Hindlimb muscle (tissue), 1 donor: ENCODE results near the gene FAM90A1. TPM values are rescaled to one million over a fixed set of nuclear protein-coding genes. Genes with fewer than 3 reads are reported as not detected.
"Not testable (repeated sequence)": the region's sequence is repeated elsewhere in the genome, so short reads cannot be mapped to it uniquely, and the experiment has no call there.

Source experiments
- DNase-seq: peaks from one replicate; pipeline ENCODE4 v3.0.0-alpha.2; 2013
- polyA plus RNA-seq: library from polyadenylated mRNA; unstranded; fragments of 120-200 nt; gene quantifications from one replicate; pipeline ENCODE4 v1.2.1, GENCODE V29; 2013; ENCODE audit not compliant: insufficient read length

FAM90A1 gene
- polyA plus RNA-seq, 1 donor, result 1.0 TPM

DNA sequence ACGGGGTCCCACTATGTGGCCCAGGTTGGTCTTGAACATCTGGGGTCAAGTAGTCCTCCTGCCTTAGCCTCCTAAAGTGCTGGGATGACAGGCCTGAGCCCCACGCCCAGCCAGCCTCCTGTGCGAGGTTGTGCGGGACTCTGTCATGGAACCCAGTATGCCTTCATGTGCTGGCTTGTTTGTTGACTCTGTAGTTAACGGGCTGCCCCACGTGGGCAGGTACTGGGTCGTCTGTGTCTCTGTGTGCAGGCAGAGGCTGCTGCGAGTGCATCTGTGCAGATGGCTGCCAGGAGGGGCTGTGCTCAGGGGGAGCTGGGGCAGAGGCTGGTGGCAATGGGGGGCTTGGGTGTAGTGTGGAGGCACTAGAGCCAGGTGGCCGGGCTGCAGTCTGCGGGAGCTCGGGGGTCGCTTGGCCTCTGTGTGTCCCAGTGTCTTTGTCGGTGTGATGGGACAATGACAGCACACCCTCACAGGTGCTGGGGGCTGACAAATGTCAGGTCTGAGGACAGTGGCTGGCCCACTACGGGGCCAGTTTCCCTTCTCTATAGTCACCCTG lies 6.0 kb upstream of the FAM90A1 start:
- not testable (repeated sequence) for DNase-seq

DNA sequence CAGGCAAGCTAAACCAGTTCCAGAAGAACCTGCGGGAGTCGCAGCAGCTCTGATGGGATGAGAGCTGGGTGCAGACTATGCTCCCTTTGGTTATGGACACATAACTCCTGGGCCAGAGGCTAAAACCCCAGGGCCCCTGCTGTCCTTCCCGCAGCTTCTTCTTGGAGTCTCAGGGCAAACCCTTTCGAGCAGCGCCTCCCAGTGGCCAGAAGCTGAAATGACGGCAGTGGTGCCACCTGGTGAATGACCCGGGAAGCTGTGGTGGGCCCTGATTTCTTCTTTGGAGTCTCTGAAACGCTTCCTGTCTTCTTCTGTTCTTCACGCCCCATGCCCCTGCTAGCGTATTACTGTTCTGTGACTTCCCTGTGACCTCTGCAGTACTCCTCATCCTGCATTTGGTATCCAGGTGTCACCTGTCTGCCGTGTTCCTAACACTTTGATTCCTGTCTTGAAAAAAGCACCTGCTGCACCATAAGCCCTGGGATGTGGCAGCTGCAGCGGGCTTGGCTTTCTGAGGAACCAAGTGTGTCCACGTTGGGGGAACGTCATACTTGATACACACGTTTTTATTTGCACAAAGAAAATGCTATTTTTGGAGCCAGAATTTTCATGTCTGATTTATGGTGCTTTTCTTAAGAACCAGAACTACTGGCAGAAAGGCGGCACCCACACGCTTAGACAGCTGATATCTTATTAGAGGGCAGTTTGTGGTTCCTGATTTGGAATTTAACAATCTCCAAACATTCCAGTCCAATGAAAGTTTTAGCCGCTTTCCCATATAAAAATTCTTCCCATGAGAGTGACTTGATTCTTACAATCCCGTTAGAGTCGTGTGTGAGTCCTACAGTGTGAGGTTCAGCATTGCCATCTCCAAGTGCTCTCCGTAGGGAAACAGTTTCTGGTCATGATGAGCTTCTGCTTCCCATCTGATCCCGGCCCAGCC lies 4.5 kb upstream of the FAM90A1 start:
- DNase-seq, result not testable (repeated sequence)

DNA sequence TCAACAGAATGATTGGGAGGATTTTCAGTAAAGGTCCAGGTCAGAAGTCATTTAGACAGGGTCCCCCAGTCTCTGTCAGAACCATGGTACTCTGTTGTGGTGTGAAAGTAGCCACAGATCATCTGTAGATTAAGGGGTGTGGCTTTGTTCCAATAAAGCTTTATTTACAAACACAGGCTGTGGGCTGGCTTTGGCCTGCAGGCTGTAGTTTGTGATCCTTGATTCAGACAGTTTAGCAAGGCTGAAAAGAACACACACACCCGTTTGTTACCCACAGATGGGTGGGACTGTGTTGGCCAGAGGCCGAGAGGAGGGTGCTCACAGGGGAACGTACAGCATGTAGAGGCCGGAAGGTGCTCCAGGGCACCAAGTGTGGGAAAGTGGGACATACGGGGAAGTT lies 3.6 kb upstream of the FAM90A1 start:
- DNase-seq, result not testable (repeated sequence)

DNA sequence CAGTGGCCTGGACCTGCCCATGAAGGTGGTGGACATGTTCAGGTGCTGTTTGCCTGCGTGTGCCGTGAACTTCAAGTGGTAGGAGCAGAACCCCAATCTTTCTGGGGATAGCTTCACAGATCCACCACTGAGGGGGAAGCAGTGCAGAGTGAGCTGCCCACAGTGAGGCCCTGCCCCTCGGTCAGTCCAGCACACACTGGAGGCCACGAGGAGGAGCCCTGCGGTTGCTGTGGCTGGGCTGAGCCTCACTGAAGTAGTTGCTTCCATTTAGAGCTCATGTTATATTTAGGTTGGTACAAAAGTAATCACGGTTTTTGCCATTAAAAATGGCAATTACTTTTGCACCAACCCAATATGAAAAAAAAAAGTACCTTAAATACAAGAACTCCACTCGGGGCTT lies 2.1 kb upstream of the FAM90A1 start:
- DNase-seq, result not testable (repeated sequence)

DNA sequence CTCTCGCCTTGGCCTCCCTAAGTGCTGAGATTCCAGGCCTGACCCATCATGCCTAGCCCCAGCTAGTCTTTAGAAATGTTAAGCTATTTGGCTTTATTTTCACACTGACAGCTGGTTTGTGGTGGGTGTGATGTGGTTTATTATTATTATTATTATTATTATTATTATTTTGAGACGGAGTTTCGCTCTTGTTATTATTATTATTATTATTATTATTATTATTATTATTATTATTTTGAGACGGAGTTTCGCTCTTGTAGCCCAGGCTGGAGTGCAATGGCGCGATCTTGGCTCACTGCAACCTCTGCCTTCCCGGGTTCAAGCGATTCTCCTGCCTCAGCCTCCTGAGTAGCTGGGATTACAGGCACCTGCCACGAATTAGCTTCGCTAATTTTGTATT lies 1.2 kb upstream of the FAM90A1 start:
- not testable (repeated sequence) for DNase-seq

DNA sequence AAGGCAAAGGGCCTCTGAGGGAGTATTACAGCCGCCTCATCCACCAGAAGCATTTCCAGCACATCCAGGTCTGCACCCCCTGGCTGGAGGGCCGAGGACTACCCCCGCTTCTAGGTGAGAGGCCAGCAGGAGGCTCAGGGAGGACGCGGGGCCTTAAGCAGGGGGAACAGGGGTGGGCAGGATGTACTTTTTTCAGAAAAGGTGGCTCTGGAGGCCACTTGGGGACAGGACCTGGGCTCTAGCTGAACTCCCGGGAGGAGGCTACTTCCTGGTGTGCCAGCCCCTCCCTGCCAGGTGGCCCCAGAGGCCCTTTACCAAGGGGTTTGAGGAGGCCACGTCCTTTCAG lies 287 bp upstream of the FAM90A1 start:
- not testable (repeated sequence) for DNase-seq

DNA sequence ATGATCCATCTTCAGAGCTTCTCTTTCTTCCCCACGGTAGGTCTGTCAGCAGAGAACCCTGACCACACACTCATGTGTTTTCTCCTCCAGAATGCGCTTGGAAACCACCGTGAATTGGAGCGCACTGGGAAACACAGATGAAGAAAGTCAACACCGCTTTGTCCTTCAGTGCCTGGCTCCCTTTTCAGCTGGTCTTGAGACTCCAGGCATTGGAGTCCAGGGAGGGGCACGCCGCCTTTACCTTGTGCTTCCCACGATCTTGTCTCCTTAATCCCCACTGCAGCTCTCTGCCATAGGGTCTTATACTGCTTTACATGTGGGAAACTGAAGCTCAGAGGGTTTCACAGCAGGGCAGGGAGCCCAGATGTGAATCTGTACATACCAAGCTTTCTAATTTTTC lies 1.1 kb downstream of the FAM90A1 start:
- no peak for DNase-seq

DNA sequence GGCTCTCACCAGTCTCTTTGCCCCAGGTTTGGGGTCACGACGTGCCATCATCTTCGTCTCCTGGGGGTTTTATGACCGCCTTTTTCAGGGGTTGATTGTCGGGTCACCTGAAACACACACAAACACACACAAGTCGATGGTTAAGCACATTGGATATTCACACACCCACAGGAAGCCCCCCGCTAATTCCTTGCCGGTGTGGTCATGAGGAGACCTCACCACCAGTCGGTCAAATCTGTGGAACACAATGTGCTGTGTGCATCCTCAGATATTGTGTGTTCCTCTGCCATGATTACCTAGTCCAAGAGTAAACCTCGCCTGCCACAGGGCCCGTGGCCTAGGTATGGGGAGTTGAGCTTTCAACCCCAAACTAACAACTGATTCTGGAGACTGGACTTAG lies 2.6 kb downstream of the FAM90A1 start:
- not testable (repeated sequence) for DNase-seq

DNA sequence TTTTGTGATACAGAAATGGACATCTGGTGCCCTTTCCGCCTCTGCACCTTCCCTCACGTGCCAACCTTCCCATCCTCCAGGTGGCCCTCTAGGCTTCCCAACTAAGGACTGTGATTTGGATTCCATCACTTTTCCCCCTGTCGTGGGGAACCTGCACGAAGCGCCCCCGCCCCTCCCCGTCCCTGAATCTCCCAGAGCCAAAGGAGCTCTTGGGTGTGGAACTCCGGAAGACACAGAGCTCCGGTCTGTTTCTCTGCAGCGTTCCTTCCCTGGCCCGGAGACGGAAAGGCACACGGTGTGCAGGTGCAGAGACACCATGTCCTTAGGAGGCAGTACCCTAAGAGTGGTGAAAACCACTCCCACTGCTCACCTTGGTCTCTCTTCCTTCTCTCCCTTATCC lies 3.8 kb downstream of the FAM90A1 start:
- DNase-seq, result not testable (repeated sequence)

DNA sequence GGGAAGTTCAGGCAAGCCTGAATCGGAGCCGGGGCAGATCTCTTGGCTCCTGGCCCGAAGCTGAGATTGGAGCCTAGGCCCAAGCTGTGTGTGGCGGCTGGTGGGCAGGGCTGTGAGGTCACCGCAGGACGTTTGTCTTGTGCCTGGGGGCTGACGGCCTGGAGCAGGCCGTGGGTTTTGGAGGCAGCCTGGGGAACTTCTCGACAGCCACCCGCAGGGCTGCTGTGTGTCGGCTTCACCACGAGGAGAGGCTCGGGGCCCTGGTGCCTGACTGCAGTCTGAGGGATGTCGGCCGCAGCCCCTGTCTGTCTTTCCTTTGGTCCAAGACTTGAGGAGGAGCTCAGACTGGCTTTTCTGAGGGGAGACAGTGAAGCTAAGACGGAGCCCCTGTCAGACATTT lies 5.1 kb downstream of the FAM90A1 start:
- not testable (repeated sequence) for DNase-seq

DNA sequence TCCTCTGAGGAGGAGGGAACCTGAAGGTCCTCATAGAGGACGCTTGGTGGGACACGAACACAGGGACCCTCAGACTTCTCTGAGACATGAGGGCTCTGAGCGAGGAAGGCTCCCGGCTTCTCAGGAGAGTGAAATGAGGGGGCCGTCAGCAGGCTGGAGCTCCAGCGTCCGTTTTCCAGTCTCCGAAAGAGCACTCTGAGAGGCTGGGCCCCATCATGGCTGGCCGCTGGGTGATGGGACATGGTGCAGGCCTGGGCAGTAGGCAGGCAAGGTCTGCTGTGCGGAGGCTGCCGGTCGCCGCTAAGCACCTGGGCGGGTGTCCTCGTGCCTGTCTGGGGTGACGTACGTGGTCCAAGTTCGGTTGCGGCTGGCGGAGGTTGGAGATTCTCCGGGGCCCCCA lies 5.6 kb downstream of the FAM90A1 start:
- DNase-seq, result not testable (repeated sequence)

DNA sequence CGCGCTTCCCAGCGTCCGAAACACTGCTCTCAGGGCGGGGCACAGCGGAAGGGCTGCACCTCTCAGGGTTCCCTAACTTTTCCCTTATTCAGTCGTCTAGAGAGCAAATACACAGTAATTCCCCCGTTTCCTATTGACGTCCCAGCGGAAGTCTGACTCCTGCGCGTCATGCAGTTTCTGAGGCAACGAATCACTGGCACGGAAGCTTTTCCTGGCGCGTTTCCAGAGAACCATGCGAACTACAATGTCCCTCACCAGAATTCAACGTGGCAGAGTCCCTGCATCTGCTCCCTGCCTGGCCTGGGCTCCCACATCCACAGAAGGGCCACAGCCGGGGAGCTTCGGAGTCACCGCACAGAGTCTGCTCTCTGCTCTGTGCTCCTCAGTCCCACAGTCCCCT lies 6.0 kb downstream of the FAM90A1 start:
- not testable (repeated sequence) for DNase-seq

DNA sequence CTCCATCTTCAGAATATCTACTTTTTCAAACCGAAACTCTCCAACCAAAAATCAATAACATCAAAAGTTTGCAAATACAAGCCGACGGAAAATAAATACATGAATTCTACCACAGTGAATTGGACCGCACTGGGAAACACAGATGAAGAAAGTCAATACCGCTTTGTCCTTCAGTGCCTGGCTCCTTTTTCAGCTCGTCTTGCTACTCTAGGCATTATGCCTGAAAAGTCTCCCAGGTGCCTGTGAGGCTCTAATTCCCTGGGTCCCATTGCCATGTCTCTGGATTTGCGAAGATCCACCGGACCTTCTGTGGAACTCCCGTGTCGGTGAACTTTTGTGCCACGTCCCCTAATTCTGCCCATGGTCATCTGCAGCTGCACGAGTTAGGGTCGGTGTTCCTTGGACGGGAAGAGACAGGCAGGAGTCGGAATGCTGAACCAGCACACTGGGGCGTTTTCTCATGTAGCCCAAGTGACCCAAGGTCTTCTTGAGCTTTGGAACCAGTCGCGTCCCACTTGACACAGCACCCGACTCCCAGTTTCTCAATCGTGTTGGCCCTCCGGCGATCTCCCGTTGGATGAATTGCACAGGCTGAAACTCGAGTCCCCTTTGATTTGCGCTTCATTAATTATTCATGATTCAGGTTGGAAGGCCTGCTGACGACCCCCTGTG lies 8.6 kb downstream of the FAM90A1 start:
- DNase-seq, result not testable (repeated sequence)

DNA sequence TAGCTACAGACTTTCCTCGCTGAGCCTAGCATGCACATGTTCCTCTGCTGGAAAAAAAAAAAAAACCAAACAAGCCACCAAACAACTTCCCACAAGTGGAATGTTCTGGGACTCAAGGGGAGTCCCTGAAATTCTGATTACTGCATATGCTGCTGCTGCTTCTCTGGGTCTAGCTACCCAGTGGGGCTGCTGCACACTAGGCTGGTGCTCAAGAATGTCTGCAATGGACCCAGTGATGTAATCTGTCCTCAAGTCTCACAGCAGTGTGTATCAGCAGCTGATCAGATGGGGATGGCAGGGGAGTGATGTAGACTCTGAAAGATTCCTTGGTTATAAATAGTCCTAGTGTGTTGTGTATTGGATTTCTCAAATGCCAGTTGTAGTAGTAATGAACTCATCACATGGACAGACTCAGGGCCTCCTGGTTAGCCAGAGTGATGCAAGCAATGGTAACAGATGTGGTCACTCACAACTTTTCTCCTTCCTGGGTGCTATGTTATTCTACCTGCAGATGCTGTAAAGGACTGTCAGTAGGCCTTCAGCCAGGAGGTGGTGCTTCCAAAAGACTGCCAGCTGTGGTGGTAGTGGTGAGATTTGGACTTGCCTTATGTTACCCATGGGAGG lies 29.6 kb downstream of the FAM90A1 start:
- DNase-seq, result not testable (repeated sequence)

DNA sequence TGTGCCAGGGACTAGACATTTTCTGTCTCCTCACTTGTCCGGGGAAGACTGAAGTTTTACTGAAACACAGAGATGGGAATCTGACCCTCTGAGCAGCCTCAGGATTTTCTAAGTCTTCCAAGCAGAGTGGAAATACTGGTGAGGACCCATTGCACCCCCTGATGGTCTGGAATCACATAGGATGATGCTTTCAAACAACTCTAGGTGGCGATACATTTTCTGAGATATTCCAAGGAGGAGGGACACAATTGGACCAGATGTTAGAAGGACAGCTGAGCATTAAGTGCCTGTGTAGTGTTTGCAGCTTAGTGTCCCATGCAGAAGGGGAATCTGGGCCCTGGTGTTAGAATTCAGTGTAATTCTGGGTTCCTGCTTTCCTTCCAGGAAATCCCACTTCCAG lies 39.3 kb downstream of the FAM90A1 start:
- not testable (repeated sequence) for DNase-seq

DNA sequence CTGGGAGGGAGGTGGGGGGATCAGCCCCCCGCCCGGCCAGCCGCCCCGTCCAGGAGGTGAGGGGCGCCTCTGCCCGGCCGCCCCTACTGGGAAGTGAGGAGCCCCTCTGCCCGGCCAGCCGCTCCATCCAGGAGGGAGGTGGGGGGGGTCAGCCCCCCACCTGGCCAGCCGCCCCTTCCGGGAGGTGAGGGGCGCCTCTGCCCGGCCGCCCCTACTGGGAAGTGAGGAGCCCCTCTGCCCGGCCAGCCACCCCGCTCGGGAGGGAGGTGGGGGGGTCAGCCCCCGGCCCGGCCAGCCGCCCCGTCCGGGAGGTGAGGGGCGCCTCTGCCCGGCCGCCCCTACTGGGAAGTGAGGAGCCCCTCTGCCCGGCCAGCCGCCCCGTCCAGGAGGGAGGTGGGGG lies 43.2 kb downstream of the FAM90A1 start:
- DNase-seq, result not testable (repeated sequence)

DNA sequence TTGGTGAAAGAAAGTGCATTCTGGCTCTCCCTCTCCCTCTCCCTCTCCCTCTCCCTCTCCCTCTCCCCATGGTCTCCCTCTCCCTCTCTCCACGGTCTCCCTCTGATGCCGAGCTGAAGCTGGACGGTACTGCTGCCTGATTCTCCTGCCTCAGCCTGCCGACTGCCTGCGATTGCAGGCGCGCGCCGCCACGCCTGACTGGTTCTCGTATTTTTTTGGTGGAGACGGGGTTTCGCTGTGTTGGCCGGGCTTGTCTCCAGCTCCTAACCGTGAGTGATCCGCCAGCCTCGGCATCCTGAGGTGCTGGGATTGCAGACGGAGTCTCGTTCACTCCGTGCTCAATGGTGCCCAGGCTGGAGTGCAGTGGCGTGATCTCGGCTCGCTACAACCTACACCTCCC lies 44.1 kb downstream of the FAM90A1 start:
- not testable (repeated sequence) for DNase-seq

DNA sequence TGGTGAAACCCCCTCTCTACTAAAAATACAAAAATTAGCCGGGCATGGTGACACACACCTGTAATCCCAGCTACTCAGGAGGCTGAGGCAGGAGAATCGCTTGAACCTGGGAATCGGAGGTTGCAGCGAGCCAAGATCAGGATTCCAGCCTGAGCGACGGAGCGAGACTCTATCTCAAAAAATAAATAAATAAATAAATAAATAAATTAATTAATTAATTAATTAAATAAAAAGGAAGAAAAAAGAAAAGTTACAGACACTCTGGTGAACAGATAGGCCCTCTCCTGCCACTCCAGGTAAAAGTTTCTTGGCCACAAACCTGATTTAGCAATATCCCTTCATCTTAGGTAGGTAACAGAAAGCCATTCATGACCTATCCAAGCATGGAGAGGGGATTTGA lies 44.5 kb downstream of the FAM90A1 start:
- not testable (repeated sequence) for DNase-seq

DNA sequence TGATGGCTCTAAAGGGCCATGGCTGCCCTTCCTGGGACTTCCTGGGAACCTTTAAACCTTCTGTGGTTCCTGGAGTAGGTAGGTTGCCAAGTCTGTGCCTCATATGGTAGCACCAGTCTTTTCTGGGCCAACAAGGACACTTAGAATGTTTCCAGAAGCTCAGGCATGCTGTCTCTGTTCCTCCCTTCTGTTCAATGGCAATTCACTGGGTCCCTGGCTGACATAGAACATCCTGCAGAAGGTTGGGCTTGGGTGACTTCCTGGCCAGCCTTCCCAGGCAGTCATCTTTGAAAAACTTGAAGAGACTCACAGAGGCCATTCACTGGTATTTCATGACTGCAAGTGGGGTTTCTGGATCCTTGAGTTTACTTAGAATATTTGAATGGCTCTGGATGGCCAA lies 46.1 kb downstream of the FAM90A1 start:
- DNase-seq, result not testable (repeated sequence)

DNA sequence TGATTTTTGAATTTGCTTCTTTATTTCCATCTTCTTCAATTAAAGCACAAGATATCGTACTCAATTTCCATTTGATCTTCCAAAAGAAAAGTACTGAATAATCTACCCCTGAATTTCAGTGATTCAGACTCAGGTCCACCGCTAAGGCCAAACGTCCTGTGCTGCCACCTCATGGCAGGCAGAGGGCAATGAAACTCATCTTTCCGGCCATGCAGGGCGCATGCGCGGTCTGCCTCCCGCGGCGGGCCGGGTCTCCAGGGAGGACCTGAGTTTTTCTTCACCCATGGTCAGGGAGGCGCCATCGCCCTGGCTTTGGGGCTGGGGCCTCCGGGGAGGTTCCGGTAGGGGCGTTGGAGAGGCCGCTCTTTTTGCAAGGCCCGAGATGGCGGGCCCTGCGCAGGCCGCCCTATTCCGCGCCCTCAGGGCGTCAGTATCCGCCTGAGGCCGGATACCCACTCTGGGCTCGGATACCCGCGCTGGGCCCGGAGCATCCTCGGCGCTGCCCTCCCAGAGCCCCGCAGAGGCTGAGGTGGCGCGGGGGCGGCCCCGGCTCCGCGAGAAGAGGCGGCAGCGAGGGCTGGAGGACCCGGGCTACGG lies 47.3 kb downstream of the FAM90A1 start:
- DNase-seq, result peak; percentile 35

DNA sequence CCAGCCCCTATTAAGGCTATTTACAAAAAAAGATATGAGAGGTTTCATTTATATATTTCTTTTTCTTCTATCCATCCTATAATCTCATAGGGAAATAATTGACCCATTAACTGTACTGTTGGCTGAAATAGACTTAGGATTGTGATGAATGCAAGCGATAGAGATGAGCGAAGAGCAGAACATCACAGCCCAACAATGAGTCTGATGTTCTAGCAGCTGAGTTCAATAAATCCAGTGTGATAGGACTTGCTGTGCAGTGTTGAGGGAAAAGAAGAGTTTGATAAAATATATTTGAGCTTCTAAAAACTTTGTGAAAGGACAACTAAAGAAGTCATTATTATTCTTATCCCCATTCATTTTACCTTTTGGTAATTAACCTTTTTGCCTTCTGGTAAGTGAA lies 54.5 kb downstream of the FAM90A1 start:
- DNase-seq, result not testable (repeated sequence)
